ENCODE data around the gene TTPAL.
"Not testable (repeated sequence)": the region's sequence is repeated elsewhere in the genome, so short reads cannot be mapped to it uniquely, and the experiment has no call there.

Gene TTPAL

DNA sequence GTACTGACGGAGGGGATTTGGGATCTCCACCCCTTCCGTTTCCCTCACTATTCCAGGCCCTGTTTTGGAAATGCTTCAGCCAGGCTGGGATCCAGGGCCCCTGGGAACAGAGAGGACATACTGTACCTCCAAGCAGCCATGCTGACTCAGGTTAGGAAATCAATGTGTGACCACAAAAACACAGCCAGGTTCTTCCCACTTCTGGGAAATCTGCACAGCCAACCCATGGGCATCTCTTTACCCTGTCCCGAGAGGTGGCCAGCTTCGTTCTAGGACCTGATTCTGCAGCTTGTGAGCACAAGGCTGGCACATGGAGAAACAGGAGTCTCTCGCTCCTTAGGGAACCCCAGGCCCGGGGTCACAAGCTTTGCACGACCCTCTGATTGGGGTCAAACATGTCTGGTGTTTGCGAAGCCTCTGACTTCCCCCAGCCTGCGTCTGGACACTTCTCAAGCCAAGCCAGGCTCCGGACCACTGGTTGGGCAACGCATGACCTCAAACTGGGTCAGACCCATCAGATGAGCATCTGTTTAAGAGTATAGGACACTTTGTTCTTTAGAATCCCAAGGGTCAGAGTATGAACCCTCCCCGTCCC lies 8.3 kb upstream of the TTPAL start:
- no peak for DNase-seq (ENCODE audit: low read depth)

DNA sequence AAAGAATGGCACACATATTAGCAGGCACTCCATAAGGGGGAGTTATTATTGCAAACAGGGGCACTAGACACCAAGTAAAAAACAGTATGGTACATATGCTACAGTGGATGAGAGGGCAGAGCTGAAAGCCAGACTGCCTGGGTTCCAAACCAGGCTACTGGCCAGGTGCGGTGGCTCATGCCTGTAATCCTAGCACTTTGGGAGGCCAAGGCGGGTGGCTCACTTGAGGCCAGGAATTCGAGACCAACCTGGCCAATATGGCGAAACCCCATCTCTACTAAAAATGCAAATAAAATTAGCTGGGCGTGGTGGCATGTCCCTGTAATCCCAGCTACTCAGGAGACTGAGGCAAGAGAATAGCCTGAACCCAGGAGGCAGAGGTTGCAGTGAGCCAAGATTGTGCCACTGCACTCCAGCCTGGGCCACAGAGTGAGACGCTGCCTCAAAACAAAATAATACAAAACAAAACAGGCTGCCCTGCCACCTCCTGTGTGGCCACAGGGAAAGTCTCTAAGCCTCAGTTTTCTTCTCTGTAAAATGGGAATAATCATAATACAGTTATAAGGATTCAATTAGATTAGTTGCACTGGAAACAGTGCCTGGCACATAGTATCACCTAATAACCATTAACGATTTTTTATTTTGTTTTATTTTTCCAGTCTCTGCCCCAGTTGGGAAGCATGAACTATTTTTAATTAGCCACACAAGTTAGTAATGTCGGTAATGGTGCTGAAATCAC lies 7.5 kb upstream of the TTPAL start:
- DNase-seq (ENCODE audit: low read depth): no peak

DNA sequence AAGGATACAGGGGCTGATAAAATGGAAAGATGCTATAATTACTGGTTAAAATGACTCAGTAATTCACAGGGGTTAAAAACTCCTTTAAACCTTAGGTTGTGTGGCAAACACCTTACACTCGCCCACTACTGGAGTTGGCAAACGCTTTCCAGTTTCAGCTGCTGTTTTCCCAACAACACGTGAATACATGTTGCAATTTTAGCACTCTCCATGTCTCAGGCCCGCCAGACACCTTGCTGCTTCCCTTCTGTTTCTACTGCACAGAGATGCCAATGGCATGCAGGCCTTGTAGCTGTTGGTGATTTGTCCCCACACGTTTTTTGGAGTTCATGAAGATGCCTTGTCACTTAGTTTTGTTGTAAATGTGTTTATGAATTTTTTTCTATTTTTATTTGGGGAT lies 5.3 kb upstream of the TTPAL start:
- no peak for DNase-seq (ENCODE audit: low read depth)

DNA sequence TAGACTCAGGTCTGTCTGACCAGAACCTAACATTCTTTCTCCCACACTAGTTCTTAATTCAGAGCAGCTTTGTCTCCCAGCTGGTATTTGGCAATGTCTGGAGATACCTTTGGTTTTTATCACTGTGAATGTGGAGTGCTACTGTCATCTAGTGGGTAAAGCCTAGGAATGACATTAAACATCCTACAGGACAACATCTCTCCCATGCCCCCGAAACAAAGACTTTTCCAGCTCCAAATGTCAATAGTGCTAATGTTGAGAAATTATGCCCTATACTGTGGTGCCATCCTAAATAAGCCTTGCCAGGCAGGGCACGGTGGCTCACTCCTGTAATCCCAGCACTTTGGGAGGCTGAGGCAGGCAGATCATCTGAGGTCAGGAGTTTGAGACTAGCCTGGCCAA lies 4.2 kb upstream of the TTPAL start:
- no peak for DNase-seq (ENCODE audit: low read depth)

DNA sequence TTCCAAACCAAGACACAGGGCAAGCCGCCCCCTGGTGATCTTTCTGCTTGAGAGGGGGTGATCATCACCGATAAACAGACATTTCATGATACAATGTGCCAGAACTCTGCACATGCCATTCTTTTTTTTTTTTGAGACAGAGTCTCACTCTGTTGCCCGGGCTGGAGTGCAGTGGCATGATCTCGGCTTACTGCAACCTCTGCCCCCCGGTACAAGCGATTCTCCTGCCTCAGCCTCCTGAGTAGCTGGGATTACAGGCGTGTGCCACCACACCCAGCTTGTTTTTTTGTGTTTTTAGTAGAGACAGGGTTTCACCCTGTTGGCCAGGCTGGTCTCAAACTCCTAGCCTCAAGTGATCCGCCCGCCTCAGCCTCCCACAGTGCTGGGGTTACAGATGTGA lies 3.4 kb upstream of the TTPAL start:
- DNase-seq (ENCODE audit: low read depth): not testable (repeated sequence)

DNA sequence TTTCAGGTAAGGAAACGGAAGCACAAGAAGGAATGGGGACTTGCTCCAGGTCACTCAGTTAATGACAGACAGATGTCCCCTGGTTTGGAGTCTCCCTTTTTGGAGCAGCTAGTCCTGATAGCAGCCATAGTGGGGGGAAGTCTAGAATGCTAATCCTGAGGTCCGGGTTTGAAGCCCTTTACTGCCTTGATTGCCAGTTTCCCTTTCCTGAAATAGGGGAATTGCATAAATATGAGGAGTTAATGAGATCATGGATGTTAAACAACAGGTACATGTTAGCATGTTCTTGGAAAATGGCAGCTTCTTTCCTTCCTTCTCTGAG lies 341 bp upstream of the TTPAL start:
- DNase-seq (ENCODE audit: low read depth): no peak

DNA sequence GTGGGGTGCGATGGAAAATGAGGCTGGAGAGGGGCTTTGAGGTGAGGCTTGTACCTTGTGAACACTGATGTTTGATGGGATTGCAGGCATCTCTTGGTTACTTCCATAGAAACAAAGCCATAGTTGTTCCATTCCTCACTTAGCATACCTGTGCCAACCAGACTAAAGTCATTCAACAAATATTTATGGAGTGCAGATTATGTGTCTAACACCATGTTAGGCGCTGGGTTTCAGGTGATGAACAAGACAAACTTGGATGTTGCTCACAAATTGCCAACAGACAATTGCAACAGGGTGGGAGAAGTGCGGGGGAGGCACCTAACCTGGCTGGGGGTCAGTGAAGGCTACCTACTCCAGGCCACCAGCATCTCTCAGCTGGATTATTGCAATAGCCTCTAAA lies 1.5 kb downstream of the TTPAL start:
- DNase-seq (ENCODE audit: low read depth): no peak

DNA sequence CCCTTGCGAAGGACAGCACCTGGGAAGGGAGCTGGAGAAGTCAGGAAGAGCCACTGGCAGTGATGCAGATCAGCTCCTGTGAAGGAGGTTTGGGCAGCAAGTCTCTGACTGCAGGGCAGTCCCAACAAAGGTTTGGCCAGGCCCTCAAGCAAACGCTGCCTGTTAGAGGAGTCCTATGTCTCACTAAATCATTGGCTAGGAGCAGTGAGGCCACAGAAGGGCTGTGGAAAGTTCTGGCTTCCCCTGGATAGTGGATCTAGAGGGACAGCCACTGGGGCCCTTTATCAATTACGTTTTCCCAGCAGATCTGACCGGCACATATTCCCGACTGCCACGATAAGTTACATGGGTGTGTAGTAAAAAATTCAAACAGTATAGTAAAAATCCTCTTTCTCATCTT lies 2.5 kb downstream of the TTPAL start:
- no peak for DNase-seq (ENCODE audit: low read depth)

DNA sequence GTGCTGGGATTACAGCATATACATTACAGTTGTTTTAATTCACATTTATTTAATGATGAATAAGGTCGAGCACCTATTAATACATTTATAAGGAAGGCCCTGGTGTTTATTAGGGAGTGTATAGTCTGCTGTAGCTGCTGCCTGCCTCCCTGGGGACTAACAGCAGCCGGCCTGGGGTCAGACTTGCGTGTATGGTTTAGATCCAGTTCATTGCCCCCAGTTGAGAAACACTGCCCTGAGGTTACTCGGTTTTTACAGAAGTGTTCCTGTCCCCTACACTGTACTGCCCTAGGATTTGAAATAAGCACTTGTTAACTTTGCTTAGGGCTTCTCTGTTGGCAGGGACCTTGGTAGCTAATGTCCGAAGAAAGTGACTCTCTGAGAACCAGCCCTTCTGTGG lies 4.0 kb downstream of the TTPAL start:
- no peak for DNase-seq (ENCODE audit: low read depth)

DNA sequence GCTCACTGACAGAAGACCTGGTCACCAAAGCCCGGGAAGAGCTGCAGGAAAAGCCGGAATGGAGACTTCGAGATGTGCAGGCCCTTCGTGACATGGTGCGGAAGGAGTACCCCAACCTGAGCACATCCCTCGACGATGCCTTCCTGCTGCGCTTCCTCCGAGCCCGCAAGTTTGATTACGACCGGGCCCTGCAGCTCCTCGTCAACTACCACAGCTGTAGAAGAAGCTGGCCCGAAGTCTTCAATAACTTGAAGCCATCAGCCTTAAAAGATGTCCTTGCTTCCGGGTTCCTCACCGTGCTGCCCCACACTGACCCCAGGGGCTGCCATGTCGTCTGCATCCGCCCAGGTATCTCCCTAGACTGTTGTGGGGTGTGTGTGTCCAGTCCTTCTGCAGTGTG lies 4.4 kb downstream of the TTPAL start:
- DNase-seq (ENCODE audit: low read depth): no peak

DNA sequence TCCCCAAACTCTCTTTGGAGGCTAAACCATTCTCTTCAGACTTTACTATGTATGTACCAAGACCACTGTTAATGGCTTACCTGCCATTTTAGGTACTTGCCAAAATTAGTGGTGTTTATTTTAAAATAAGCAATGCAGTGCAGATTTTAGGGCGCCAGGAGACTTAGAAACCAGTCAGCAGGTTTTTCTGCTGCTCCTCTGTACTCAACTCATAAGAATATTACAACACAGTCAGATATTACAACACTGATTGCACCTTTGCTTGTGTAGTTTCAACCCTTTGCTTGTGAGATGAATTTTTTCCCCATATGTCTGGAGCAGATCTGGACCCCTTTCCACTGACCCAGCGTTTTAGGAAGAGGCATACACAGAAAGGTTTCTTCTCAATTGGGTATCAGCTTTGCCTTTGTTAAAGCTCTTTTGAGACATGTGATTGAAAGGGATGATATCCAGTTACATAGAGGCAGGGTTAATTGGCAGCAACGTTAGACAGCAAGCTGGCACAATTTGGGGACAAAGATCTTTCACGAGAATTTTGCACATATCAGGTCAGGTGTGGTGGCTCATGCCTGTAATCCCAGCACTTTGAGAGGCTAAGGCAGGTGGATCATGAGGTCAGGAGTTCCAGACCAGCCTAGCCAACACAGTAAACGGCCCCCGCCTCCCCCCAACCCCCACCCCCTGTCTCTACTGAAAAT lies 6.2 kb downstream of the TTPAL start:
- DNase-seq (ENCODE audit: low read depth): no peak

DNA sequence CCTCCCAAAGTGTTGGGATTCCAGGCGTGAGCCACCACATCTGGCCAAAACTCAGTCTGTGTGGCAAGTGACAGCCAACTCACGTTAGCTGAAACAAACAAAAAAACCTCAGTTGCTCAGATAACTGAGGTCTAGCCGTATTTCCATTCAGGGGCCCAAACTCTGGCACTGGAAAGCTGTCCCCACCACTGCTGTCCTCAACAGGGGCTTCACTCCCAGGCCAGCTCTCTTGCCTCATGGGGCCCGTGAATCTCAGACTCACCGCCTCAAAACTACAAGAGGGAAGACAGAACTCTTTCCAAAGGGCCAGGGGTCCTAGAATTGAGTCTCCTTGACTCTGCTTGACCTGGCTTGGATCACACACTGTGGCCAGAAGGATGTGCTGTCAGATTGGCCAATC lies 7.4 kb downstream of the TTPAL start:
- DNase-seq (ENCODE audit: low read depth): no peak

DNA sequence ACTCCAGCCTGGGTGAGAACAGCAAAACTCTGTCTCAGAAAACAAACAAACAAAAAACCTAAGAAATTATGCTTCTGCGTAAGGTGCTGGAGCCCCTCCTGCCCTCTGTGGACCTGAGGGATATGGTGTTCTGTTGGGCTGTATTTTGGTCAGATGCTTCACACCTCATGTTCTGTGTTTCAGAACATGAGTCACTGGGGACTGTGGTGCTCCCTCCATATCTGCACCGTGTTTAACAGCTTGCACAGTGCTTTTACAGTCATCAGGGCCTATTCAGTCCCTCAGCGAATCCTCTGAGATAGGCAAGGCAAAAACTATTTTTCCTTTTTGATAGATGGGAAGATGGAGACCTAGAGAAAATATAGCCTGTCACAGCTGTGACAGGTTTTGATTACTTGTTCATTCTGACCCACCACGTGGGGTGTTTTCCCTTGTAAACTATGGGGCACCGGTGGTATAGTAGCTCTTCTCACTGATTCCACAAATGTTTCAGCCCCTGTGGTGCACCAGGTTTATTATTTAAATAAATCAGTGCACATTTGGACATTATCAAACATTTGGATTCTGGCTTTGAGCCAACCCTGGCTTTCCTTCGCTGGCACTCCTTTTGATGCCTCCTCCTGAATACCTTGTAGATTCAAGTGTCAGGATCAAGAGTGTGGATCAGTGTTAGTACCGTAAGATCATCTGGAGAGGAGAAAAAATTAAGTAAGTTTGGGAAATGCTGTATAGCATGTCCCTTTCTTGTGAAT lies 9.6 kb downstream of the TTPAL start:
- DNase-seq (ENCODE audit: low read depth): no peak

DNA sequence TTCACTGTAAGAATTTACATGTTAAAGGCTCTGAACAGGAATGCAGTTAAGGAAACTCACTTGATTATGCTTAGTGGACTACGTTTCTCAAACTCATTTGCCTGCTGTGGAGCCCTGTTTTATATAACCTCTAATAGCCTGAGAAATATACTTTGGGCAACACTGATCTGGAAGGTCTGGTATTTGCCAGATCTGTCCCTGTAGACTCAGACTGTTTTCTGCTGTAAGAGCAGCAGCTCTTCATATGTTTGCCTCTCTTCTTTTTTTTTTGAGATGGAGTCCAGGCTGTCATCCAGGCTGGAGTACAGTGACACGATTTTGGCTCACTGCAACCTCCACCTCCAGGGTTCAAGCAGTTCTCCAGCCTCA lies 10.1 kb downstream of the TTPAL start:
- DNase-seq (ENCODE audit: low read depth): no peak

DNA sequence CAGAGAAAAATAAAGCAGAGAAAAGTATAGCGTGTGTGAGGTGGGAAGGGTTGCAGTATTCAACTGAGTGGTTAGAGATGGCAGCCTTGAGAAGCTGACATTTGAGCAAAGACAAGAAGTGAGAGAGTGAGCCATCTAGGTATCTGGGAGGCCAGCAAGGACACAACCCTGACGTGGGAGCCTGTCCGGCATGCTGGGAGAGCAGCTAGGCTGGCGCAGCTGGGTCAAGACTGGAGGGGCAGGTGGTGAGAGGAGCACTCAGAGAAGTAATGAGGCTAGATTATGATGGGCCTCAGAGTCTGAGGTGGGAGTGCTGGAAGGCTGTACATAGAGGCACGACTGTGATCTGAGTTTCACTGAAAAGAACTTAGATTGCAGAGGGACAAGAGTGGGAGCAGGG lies 12.9 kb downstream of the TTPAL start:
- no peak for DNase-seq (ENCODE audit: low read depth)

DNA sequence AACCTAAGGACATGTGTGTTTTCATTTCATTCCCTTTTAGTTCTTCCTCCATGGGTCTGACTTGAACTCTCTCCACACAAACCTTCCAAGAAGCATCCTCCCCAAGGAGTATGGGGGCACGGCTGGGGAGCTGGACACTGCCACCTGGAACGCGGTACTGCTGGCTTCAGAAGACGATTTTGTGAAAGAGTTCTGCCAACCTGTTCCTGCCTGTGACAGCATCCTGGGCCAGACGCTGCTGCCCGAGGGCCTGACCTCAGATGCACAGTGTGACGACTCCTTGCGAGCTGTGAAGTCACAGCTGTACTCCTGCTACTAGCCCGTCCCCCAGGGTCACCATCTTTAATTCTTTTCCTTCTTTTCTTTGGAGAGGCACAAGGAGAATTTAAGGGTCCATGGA lies 13.5 kb downstream of the TTPAL start:
- no peak for DNase-seq (ENCODE audit: low read depth)

DNA sequence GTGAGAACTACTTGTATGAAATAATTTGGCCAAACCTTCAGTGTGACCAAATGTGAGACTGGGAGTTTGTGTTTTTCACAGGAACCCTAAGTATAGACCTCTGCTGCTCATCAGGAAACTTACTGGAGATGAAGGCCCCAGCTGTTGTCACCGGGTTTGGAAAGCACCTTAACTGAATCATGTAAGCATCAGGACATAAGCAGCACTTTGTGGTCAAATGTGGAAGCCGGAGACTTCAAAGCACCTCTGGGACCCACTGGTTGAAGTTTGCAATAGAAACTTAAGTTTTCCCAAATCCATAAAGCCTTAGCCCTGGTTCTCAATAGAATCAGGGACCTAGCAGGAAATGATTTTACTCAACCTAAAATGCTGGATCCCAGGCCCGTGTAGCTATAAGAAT lies 14.3 kb downstream of the TTPAL start:
- no peak for DNase-seq (ENCODE audit: low read depth)

DNA sequence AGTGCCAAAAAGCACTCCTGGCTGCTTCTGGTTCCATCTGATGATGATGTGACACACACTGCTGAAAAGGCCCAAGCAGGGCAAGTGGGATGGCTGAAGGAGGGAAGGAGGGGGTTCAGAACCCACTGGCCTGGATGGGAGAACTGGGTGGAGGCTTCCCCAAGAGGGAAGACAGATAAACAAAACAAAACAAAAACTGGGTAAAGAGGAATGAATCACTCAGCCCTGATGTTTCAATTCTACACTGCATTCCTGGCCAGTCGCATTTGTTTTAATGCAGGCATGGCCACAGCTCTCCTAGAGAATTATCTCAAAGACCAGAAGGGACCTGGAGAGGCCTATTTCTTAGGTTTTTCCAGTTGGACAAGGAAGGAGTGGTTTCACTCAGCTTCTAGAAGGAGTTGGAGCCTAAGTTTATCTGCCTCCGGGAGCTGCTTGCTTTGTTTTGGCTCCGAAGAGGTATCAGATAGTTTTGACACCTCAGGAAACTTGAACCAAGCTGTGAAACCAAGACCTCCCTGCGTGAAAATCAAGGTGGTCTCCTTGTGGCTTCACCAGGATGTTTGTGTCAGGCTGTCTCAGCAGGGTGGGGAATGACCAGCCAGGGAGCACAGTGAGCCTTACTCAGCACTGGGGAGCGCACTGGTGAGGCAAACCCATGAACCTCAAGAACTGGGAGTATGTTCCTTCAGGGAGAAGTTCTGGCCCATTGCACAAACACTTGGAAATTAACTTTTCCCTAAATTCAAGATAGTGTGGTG lies 16.1 kb downstream of the TTPAL start:
- no peak for DNase-seq (ENCODE audit: low read depth)

DNA sequence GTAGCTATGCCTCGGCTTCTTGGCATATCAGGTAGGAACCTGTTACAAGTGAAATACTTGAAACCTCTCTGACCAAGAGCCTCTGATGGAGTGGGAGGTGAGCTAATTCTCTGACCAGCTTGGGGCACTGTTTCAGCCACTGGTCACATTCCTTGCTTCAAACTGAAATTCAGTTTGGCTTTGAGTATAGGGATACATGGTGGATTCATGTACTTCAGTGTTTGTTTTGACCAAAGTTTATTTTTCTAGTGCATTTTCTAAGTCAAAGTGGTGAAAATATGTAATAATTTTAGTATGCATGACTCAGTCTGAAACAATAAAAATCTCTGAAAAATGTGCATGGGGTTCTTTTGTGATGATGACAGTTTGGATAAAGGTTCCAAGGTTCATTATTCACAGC lies 18.6 kb downstream of the TTPAL start:
- no peak for DNase-seq (ENCODE audit: low read depth)

DNA sequence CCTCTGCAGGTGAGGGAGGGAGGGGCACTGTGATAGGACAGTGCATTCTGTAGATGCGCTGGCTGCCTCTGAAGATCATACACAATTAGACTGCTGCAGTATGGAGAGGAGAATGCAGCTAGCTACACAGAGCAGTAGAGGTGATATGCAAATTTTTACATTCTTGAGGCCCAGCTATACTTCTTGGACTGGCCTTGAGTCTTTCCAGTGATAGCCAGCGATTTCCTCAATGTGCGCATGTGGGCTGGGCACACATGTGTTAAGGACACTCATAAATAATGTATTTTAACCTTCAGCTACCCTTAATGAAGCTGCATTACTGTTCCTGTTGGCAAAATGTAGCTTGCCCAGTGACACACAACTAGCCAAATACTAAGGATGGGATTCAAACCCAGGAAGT lies 19.0 kb downstream of the TTPAL start:
- no peak for DNase-seq (ENCODE audit: low read depth)

DNA sequence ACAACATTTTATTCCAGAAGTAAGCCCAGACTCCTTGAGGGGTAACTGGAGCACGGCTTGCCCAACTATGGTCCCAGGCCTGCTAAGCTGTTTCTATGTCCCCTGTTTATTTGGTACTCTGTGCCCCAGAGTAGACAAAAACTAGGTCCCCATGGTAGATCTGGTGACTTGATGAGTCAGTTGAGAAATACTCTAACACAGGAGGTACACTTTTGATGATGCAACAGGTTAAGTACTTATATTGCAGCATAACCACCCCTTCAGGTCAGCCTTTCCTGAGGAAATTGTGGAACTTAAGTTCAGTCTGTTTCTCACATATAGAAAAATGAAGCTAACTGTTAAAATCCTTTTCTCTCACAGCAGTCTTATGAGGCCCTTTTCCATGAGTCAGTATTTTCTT lies 19.6 kb downstream of the TTPAL start:
- no peak for DNase-seq (ENCODE audit: low read depth)

DNA sequence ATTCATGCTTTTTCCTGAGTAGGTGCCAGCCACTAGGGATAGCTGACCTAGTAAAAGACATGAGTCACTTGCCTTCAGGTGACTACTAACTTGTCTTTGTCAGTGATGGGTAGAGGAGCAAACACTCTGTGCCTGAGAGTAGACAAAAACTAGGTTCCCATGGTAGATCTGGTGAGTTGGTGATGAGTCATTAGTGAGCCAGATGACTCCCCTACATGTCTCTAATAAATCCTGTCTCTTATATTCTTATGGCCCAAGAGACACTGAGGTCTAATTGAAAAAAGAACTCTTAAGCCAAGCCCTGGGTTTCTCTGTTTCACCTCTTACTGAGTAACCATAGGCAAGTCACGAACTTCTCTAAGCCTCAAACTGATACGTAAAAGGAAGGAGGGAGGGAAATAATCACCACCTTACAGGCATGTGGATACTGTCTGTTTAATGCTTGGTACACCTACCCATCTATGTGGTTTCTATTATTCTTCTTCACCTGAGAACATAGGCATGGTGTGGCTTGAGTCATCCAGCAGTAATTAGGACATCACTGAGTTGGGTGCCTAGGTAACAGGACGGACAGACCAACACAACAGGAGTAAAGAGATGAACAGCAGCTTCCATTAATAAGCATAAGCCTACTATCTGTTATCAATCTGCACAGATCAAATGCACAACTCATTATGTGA lies 20.3 kb downstream of the TTPAL start:
- DNase-seq (ENCODE audit: low read depth): no peak

Measured in T follicular helper cell (primary cell).